Stimulated activated CD8-positive, alpha-beta memory T cell treated with anti-CD3 and anti-CD28 coated beads, Interleukin-7, amount 100 ng/mL, for 4 hours (primary cell): ENCODE results near the gene IFNA8.
"Not testable (repeated sequence)": the region's sequence is repeated elsewhere in the genome, so short reads cannot be mapped to it uniquely, and the experiment has no call there.

ENCODE experiments used
- DNase-seq, 2 donors: peaks; one replicate each; pipeline ENCODE4 v3.0.0-alpha.2; 2020; ENCODE audit warnings: low read depth in 2 of 2

Gene IFNA8

GRCh38 chr9:21428235-21428634 is 19.3 kb downstream of the IFNA8 start:
- DNase-seq: no peak

DNA sequence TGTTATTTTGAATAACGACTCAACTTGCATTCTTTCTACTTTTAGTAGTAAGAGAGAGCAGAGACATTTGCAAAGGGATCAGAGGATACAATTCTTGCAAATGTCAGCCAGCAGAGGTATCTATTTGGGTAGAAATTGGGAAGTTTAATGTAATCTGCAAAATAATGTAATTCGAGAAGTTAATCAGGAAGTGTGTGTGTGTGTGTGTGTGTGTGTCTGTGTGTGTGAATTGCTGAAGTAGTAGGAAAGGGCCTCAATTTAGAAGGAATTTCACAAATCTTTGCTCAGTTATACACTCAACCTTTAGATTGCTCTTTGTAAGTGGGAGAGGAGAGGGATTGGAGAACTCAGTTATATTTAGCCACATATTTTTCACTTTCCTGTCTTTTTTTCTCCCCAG is 20.3 kb downstream of the IFNA8 start:
- no peak for DNase-seq

DNA sequence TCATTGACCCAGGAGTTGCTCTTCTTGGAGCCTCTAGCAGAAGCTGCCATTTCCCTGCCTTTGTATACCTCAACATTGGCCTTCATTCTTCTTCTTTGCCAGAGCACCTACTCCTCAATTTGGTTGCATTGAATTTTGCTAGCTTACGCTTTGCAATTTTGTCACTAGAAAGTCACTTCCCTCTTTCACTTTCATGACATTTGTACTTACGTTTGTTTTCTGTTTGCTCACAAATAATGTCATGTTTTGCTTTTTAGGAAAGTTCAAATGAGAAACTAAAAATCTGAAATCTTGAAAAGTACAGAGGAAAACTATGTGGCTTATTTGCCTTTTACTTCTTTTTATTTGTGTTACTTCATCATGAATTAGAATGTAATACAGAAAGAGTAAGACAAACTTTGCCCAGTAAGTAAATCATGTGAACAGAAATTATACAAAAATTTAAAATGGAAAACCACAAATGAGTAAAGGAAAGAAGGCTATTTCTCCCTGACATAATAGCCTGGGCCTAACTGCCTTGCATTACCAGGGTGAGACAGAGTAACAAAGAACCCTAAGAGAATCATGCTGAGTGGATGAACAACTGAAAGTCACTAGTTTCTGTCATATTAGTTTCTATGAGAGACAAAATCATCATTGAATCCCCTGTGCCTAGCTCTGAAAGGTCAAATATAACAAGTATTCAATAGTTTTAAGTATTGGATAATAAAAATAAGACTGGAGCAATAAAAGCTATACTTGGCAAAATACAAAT is 23.9 kb downstream of the IFNA8 start:
- no peak for DNase-seq

GRCh38 chr9:21434202-21435014 is 25.5 kb downstream of the IFNA8 start:
- no peak for DNase-seq

- not testable (repeated sequence) for DNase-seq
These were observed 26.1 kb downstream of the IFNA8 start for GRCh38 chr9:21435015-21435383.

- no peak for DNase-seq
These were observed 31.2 kb downstream of the IFNA8 start, which contains the start of gene IFNA1 for GRCh38 chr9:21440139-21440538. Gene IFNA1, plus strand, starts transcription at chr9:21440439. Its CDS starts 69 bp downstream, at chr9:21440508.

DNA sequence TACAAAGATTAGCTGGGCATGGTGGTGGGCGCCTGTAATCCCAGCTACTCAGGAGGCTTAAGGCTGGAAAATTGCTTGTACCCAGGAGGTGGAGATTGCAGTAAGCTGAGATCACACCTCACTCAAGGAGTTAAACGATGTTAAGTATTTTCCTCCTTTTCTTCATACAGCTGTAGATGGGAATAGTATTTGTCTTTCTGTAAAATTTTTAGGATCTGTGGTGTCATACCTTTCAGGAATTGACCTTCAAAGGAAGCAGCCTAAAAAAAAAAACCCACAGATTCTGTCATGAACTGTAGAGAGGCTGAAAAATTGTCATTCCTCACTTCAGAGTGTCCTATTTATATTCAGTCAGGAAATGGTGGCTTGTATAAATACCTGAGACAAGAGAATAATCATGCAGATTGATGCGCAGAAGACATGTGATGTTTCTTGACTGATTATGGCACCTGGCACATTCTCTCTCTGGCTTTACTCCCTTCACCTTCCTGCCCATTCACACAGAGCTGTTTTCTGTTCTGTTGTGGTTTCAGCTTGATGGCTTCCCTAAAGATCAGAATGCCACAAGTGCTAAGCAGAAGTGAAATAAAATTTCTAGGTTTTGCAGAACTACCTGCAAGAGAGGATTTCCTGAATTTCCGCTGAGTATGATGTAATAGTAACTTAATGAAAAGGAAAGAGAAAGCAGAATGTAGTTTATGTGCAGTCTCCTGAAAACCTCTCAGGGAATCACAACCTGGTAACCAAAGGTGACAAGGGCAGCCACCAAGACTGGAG is 35.1 kb downstream of the IFNA8 start:
- DNase-seq: no peak

GRCh38 chr9:21449312-21449711 is 40.4 kb downstream of the IFNA8 start:
- not testable (repeated sequence) for DNase-seq

GRCh38 chr9:21450733-21451394 is 41.9 kb downstream of the IFNA8 start:
- no peak for DNase-seq

- no peak for DNase-seq
These were observed 43.8 kb downstream of the IFNA8 start for GRCh38 chr9:21452681-21453080.

- no peak for DNase-seq
These were observed 45.2 kb downstream of the IFNA8 start for GRCh38 chr9:21454149-21454548.

- no peak for DNase-seq
These were observed 46.4 kb downstream of the IFNA8 start for GRCh38 chr9:21455320-21455719.
